K562 (cell line): ENCODE measurements around the gene HSPA8. TPM values are rescaled to one million over a fixed set of nuclear protein-coding genes. Genes with fewer than 3 reads are reported as not detected.

ENCODE experiments used
- CBFA2T3 ChIP-seq: fragments of 450-650 bp; IDR thresholded peaks from 2 replicates; pipeline ENCODE4 v1.6.1; 2017
- CXXC5 ChIP-seq: fragments of 250-450 bp; sonication (Bioruptor Pico); IDR thresholded peaks from 2 replicates; pipeline ENCODE4 v1.8.0; 2022; ENCODE audit warnings: inconsistent platforms, mild to moderate bottlenecking, moderate library complexity
- ETS1 ChIP-seq: conservative IDR thresholded peaks from 2 replicates; pipeline ENCODE4 v1.6.1; 2011; ENCODE audit warnings: low read depth, mild to moderate bottlenecking, low read length; ENCODE audit not compliant: control insufficient read depth
- RCOR1 ChIP-seq, 2 experiments: IDR thresholded peaks; 2 replicates each; pipeline ENCODE4 v1.6.1; 2012; ENCODE audit warnings: low read depth in 2 of 2, low read length in 2 of 2, borderline replicate concordance in 1 of 2, improper control_type of control experiment in 1 of 2
- ZNF318 ChIP-seq, 2 experiments: fragments of 450-650 bp; IDR thresholded peaks; 2 replicates each; pipeline ENCODE4 v1.6.1; 2016; ENCODE audit warnings: mild to moderate bottlenecking in 2 of 2, borderline replicate concordance in 1 of 2, low read depth in 1 of 2, moderate library complexity in 1 of 2
- polyA plus RNA-seq, 8 experiments: library from polyadenylated mRNA; depleted of rRNA in 4 of 8; stranded (reverse) in 5 of 8; unstranded in 3 of 8; fragments of >200 nt; fragmentation: Nextera tagmentation in 2 of 8; fragmentation: Illumina TruSeq in 1 of 8; extraction: Ambion mirVana in 2 of 8; extraction: Trizol in 1 of 8; gene quantifications; 2 replicates each; pipeline versions ENCODE4 v1.2.1 to v1.2.3, GENCODE V29; 2011 to 2014; ENCODE audit warnings: inconsistent platforms in 1 of 8, missing spikeins in 1 of 8
- total RNA-seq, 7 experiments: library from RNA; depleted of rRNA in 6 of 7; stranded (reverse); fragments of >200 nt in 6 of 7; fragmentation: Illumina TruSeq in 2 of 7; extraction: Trizol in 2 of 7; gene quantifications; 2 replicates each; pipeline versions ENCODE4 v1.2.1 to v1.2.3, GENCODE V29; 2011 to 2021; ENCODE audit warnings: low replicate concordance in 1 of 7

The HSPA8 gene
- total and polyA plus RNA-seq, 9 of the 15 experiments (the other 6 are each of a cell fraction or from before 2014, with no cell fraction given), result 1,250 to 3,966 (median 2,773) TPM

GRCh38 chr11:123046473-123047259, 15.3 kb downstream of the HSPA8 start (continued):
- TF ChIP-seq ZNF318 (IDR thresholded peaks at IDR 0.05; ENCODE audit: borderline replicate concordance in 1 of 2, low read depth in 1 of 2) (no peak), ETS1 (no peak), RCOR1 (IDR thresholded peaks at IDR 0.05; ENCODE audit: borderline replicate concordance in 1 of 2, low read depth in 2 of 2, low read length in 2 of 2) (peak in 1 of 2 experiments; percentile 78; a peak in 2 of 4 replicates), CBFA2T3 (peak; percentile 20; the same call in 1 of the 2 replicates), CXXC5 (CRISPR knock-in tag) (no peak)
